Neural progenitor cell (in vitro differentiated cells): ENCODE measurements around the gene ONECUT1. TPM values are rescaled to one million over a fixed set of nuclear protein-coding genes. Genes with fewer than 3 reads are reported as not detected.

Experiments used
- DNase-seq: peaks from one replicate; pipeline ENCODE4 v3.0.0-alpha.2; 2016; ENCODE audit warnings: low spot score
- H2AFZ ChIP-seq: fragments of 200-600 bp; sonication (generic); replicated peaks from 2 replicates; pipeline ENCODE4 v1.6.1; 2016; ENCODE audit warnings: antibody characterized with exemption
- H3F3A ChIP-seq: fragments of 200-600 bp; sonication (generic); 2 replicates; pipeline ENCODE4 v1.6.1; 2016; ENCODE audit warnings: antibody characterized with exemption, low read depth
- H3K27ac ChIP-seq: fragments of 200-600 bp; sonication (generic); 2 replicates; pipeline ENCODE4 v1.5.1; 2016; ENCODE audit warnings: mild to moderate bottlenecking
- H3K27me3 ChIP-seq: fragments of 200-600 bp; sonication (generic); 2 replicates; pipeline ENCODE4 v1.6.1; 2016; ENCODE audit warnings: mild to moderate bottlenecking, moderate library complexity
- H3K36me3 ChIP-seq: fragments of 200-600 bp; sonication (generic); 2 replicates; pipeline ENCODE4 v1.5.1; 2016
- H3K4me1 ChIP-seq: fragments of 200-600 bp; sonication (generic); 2 replicates; pipeline ENCODE4 v1.6.1; 2016; ENCODE audit warnings: mixed run types
- H3K4me2 ChIP-seq: fragments of 200-600 bp; sonication (generic); 2 replicates; pipeline ENCODE4 v1.6.1; 2016
- H3K4me3 ChIP-seq: fragments of 200-600 bp; sonication (generic); 2 replicates; pipeline ENCODE4 v1.5.1; 2016
- H3K79me2 ChIP-seq: fragments of 200-600 bp; sonication (generic); 2 replicates; pipeline ENCODE4 v1.6.1; 2016; ENCODE audit warnings: low read depth
- H3K9ac ChIP-seq: fragments of 200-600 bp; sonication (generic); 2 replicates; pipeline ENCODE4 v1.6.1; 2016
- H3K9me3 ChIP-seq: fragments of 200-600 bp; sonication (generic); 2 replicates; pipeline ENCODE4 v1.5.1; 2016; ENCODE audit warnings: low read depth
- H4K20me1 ChIP-seq: fragments of 200-600 bp; sonication (generic); 2 replicates; pipeline ENCODE4 v1.6.1; 2016; ENCODE audit warnings: low read depth
- H3K27ac Mint-ChIP-seq: 3 replicates; pipeline ENCODE4 v1.8.0; 2021; ENCODE audit warnings: mixed read lengths
- H3K27me3 Mint-ChIP-seq: 2 replicates; pipeline ENCODE4 v1.8.0; 2022; ENCODE audit warnings: low read depth, mild to moderate bottlenecking, inconsistent platforms, moderate library complexity, mixed read lengths; ENCODE audit not compliant: insufficient read depth
- H3K36me3 Mint-ChIP-seq: 3 replicates; pipeline ENCODE4 v1.8.0; 2021; ENCODE audit warnings: mixed read lengths
- H3K4me1 Mint-ChIP-seq: 3 replicates; pipeline ENCODE4 v1.8.0; 2021; ENCODE audit warnings: mixed read lengths
- H3K4me3 Mint-ChIP-seq: 3 replicates; pipeline ENCODE4 v1.8.0; 2021; ENCODE audit warnings: mild to moderate bottlenecking, moderate library complexity, mixed read lengths
- H3K9me3 Mint-ChIP-seq: 3 replicates; pipeline ENCODE4 v1.8.0; 2020; ENCODE audit warnings: mixed read lengths
- EZH2 ChIP-seq: fragments of 200-600 bp; sonication (generic); IDR thresholded peaks from 2 replicates; pipeline ENCODE4 v1.6.1; 2017; ENCODE audit warnings: antibody characterized with exemption, mild to moderate bottlenecking, moderate library complexity
- EZH2phosphoT487 ChIP-seq: fragments of 200-600 bp; sonication (generic); IDR thresholded peaks from 2 replicates; pipeline ENCODE4 v1.6.1; 2017; ENCODE audit warnings: antibody characterized with exemption
- total RNA-seq: library from RNA; depleted of rRNA; stranded (reverse); fragments of >200 nt; gene quantifications from 2 replicates; pipeline ENCODE4 v1.2.3, GENCODE V29; 2015; ENCODE audit warnings: low replicate concordance
- TF ChIP-seq, protein P1 (sequence below): fragments of 200-600 bp; sonication (generic); IDR thresholded peaks from 2 replicates; pipeline ENCODE4 v1.5.1; 2017; ENCODE audit warnings: antibody characterized with exemption, mild to moderate bottlenecking

Gene ONECUT1
- total RNA-seq, 1 donor from 2014 or later = 1.5 TPM

DNA sequence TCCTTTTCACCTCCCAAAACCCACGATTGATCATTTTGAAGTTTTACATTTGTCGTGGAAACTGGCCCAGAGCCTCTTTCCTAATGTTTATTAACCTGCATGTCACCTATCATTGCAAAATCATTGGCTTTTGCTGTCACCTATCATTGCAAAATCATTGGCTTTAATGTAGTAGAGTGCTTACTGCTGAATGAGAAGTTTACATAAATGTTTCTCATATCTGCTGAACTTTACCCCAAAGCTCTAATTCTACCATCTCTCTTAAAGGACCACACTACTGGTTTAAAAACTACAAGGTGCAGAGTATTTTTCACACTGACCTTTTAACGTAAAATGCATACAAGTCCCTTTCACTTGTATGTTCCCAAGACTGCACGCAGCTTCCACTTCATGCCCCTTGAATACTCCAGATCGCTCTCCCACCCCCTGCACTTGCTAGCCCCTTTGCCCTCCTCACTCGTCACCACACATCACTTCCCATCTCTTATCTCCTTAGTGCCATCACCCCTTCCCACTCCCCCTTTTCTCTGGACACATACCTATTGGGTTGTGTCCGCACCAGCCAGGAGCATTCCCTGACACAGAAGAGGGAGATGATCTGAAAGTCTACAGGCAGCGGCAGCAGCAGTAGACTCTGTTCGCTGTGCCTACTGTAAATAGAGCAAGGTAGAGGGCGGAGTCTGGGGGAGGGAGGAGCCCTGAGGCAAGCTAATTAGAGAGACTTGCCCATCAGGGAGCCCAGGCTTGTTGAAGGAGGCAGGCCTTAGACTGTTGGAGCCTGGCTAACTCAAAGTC lies 80.8 kb downstream of the ONECUT1 start:
- H3K27me3 ChIP-seq = peaks cover 5% of the 10 kb centered on the region
- no peaks in the 10 kb centered on the region for H4K20me1 ChIP-seq
- H3K4me2 ChIP-seq = peak overlapping the region; percentile 78
- no peak overlapping the region for H3K9ac ChIP-seq
- Mint-ChIP-seq H3K27ac (no peak overlapping the region), H3K36me3 (no peaks in the 10 kb centered on the region), H3K4me3 (no peak overlapping the region), H3K27me3 (peaks cover 7% of the 10 kb centered on the region), H3K9me3 (no peaks in the 10 kb centered on the region), H3K4me1 (peaks cover 24% of the 10 kb centered on the region)
- TF ChIP-seq EZH2phosphoT487 (no peak), EZH2 (no peak)
- TF ChIP-seq, protein P1, sequence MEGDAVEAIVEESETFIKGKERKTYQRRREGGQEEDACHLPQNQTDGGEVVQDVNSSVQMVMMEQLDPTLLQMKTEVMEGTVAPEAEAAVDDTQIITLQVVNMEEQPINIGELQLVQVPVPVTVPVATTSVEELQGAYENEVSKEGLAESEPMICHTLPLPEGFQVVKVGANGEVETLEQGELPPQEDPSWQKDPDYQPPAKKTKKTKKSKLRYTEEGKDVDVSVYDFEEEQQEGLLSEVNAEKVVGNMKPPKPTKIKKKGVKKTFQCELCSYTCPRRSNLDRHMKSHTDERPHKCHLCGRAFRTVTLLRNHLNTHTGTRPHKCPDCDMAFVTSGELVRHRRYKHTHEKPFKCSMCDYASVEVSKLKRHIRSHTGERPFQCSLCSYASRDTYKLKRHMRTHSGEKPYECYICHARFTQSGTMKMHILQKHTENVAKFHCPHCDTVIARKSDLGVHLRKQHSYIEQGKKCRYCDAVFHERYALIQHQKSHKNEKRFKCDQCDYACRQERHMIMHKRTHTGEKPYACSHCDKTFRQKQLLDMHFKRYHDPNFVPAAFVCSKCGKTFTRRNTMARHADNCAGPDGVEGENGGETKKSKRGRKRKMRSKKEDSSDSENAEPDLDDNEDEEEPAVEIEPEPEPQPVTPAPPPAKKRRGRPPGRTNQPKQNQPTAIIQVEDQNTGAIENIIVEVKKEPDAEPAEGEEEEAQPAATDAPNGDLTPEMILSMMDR = no peak
- no peaks in the 10 kb centered on the region for H3K9me3 ChIP-seq
- H3K36me3 ChIP-seq = no peaks in the 10 kb centered on the region
- peaks cover 9% of the 10 kb centered on the region for H3F3A ChIP-seq
- H3K4me3 ChIP-seq = peak overlapping the region; percentile 44
- DNase-seq = peak; percentile 89
- peaks cover 10% of the 10 kb centered on the region for H3K4me1 ChIP-seq
- H3K79me2 ChIP-seq = no peaks in the 10 kb centered on the region
- peak overlapping the region; percentile 89 for H2AFZ ChIP-seq
- H3K27ac ChIP-seq = no peak overlapping the region

Other genes starting within 250 kb of the ONECUT1 start
- 204 and 276 TPM in 2 replicates for gene ARPP19, start 221.3 kb downstream of the ONECUT1 start, total RNA-seq
- 17.8 and 26.8 TPM in 2 replicates for gene ATOSA, start 110.9 kb downstream of the ONECUT1 start, total RNA-seq